Stimulated activated CD8-positive, alpha-beta memory T cell treated with anti-CD3 and anti-CD28 coated beads, Interleukin-15, amount 100 ng/mL, for 24 hours (primary cell): ENCODE data around the gene EHD1.

Experiments used
- DNase-seq: peaks from one replicate; pipeline ENCODE4 v3.0.0-alpha.2; 2020; ENCODE audit warnings: low read depth

The EHD1 gene

GRCh38 chr11:64909653-64910343 lies 31.4 kb upstream of the EHD1 start:
- no peak for DNase-seq

- no peak for DNase-seq
Measured at GRCh38 chr11:64908766-64909165, 30.3 kb upstream of the EHD1 start.

- DNase-seq: no peak
Measured at GRCh38 chr11:64906314-64906635, 27.9 kb upstream of the EHD1 start.

GRCh38 chr11:64905516-64906313 lies 27.3 kb upstream of the EHD1 start:
- DNase-seq: no peak

GRCh38 chr11:64903291-64903833 lies 24.9 kb upstream of the EHD1 start:
- no peak for DNase-seq

GRCh38 chr11:64902102-64902900 lies 23.9 kb upstream of the EHD1 start:
- no peak for DNase-seq

- no peak for DNase-seq
Measured at GRCh38 chr11:64900774-64901173, 22.4 kb upstream of the EHD1 start.

- DNase-seq: no peak
Measured at GRCh38 chr11:64900263-64900678, 21.9 kb upstream of the EHD1 start.

GRCh38 chr11:64898541-64898940 lies 20.1 kb upstream of the EHD1 start:
- no peak for DNase-seq

GRCh38 chr11:64898076-64898445 lies 19.6 kb upstream of the EHD1 start:
- DNase-seq: no peak

GRCh38 chr11:64897381-64898075 lies 19.1 kb upstream of the EHD1 start:
- no peak for DNase-seq

GRCh38 chr11:64896448-64897022 lies 18.1 kb upstream of the EHD1 start:
- no peak for DNase-seq

- no peak for DNase-seq
Measured at GRCh38 chr11:64894812-64895452, 16.5 kb upstream of the EHD1 start.

- DNase-seq: peak; percentile 93
Measured at GRCh38 chr11:64894070-64894811, 15.8 kb upstream of the EHD1 start.

- DNase-seq: no peak
Measured at GRCh38 chr11:64893194-64894069, 15.0 kb upstream of the EHD1 start.

GRCh38 chr11:64892838-64893193 lies 14.4 kb upstream of the EHD1 start:
- no peak for DNase-seq

GRCh38 chr11:64892411-64892831 lies 14.0 kb upstream of the EHD1 start:
- no peak for DNase-seq

- no peak for DNase-seq
Measured at GRCh38 chr11:64891880-64892279, 13.5 kb upstream of the EHD1 start.

GRCh38 chr11:64891215-64891848 lies 12.9 kb upstream of the EHD1 start:
- no peak for DNase-seq
